ENCODE data around the gene MACROD2.
A peak's percentile ranks its signal among the peaks of the same experiment; 100 is the strongest.

MACROD2 gene

DNA sequence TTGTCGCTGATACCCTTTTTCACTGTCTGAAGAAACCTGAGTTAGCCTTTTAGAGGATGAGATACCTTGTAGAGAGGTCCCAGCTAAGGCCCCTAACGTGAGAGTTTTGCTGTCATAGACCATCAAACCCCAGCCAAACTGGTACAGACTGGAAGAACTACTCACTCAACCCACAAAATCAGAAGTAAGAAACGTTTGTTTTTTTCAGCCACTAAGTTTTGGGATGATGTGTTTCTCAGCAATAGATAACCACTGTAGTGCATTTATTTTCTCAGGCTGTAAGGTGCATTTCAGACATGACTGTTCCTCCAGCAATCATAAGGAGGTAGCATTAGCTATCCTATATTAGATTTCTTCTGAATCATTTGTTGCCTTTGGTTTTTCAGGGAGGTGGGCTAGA, 749.4 kb downstream of the MACROD2 start:
- DNase-seq (ENCODE audit: low read depth) = peak; percentile 66
- no peak overlapping the region for H3K4me3 ChIP-seq (ENCODE audit: low read depth, low read length)
- TF ChIP-seq, protein P1, sequence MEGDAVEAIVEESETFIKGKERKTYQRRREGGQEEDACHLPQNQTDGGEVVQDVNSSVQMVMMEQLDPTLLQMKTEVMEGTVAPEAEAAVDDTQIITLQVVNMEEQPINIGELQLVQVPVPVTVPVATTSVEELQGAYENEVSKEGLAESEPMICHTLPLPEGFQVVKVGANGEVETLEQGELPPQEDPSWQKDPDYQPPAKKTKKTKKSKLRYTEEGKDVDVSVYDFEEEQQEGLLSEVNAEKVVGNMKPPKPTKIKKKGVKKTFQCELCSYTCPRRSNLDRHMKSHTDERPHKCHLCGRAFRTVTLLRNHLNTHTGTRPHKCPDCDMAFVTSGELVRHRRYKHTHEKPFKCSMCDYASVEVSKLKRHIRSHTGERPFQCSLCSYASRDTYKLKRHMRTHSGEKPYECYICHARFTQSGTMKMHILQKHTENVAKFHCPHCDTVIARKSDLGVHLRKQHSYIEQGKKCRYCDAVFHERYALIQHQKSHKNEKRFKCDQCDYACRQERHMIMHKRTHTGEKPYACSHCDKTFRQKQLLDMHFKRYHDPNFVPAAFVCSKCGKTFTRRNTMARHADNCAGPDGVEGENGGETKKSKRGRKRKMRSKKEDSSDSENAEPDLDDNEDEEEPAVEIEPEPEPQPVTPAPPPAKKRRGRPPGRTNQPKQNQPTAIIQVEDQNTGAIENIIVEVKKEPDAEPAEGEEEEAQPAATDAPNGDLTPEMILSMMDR (IDR thresholded peaks at IDR 0.05; ENCODE audit: insufficient read depth, low read depth, low read length, missing control alignments) = no peak

DNA sequence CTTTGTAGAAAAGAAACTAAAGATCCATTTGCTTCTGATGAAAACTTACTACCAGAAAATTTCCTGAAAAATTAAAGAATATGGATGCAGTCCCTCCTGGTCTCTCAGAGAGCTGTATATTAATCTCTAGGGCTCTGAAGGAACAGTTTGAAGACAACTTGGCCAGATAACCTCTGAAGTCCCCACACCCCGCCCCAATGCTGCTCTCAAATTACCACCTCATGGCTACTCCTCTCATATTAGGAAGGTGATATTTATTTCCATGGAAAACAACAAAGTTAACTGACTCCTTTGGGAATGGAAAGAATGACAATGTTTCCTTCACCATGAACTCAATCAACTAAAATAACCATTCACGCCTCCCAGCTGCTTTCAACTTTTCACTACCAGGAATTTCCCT, 750.5 kb downstream of the MACROD2 start:
- TF ChIP-seq, protein P1 (IDR thresholded peaks at IDR 0.05; ENCODE audit: insufficient read depth, low read depth, low read length, missing control alignments) = no peak

DNA sequence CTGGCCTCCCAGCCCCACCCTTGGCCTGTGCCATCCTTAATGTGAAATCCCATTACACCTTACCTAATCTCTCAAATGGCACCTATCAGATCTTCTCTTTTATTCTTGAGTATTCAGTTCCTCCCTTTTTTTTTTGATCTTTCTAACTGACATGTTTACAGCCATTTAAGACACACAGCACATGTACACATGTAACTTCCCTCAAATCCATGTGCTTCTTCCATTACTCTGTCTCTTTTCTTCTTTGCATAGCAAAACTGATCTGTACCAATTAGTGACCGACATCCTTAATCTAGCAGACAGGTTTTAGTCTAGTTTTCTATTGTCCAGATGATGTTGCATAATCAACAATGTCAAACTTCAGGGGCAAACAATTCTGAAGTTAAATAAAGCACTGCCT, 755.9 kb downstream of the MACROD2 start:
- H3K4me3 ChIP-seq (ENCODE audit: low read depth, low read length) = no peak overlapping the region
- TF ChIP-seq, protein P1 (IDR thresholded peaks at IDR 0.05; ENCODE audit: insufficient read depth, low read depth, low read length, missing control alignments) = no peak
- no peak for DNase-seq (ENCODE audit: low read depth)

More for the DNA sequence above, 750.5 kb downstream of the MACROD2 start:
- H3K4me3 ChIP-seq (ENCODE audit: low read depth, low read length) = no peak overlapping the region
- DNase-seq (ENCODE audit: low read depth) = no peak

DNA sequence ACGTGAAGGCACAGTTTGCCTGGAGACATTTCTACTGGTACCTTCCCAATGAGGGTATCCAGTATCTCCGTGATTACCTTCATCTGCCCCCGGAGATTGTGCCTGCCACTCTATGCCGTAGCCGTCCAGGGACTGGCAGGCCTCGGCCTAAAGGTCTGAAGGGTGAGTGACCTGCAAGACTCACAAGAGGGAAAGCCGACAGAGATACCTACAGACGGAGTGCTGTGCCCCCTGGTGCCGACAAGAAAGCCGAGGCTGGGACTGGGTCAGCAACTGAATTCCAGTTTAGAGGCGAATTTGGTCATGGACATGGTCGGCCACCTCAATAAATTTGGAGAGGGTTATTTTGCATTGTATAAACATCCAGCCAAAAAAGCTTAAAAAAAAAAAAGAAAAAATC, 762.4 kb downstream of the MACROD2 start:
- TF ChIP-seq, protein P1 (IDR thresholded peaks at IDR 0.05; ENCODE audit: insufficient read depth, low read depth, low read length, missing control alignments) = no peak
- DNase-seq (ENCODE audit: low read depth) = no peak
- H3K4me3 ChIP-seq (ENCODE audit: low read depth, low read length) = no peak overlapping the region

DNA sequence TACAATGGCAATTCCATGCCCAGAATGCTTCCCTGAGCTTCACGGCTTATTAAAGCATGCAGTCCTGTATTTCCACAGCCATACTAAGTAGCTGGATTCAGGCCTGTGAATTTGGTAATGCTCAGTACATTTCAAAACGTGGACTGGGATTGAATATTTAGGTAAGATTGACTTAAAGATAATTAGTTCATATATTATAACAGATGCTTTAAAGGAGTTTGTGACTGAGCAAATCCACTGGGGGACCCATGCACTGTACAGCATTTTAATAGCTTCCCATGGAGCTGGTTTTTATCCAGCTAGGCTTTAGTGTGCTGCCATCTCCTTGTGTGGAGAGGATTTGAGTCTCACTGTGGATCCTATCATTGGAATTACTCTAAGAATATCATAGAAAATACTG, 763.0 kb downstream of the MACROD2 start:
- no peak for DNase-seq (ENCODE audit: low read depth)
- H3K4me3 ChIP-seq (ENCODE audit: low read depth, low read length) = no peak overlapping the region
- TF ChIP-seq, protein P1 (IDR thresholded peaks at IDR 0.05; ENCODE audit: insufficient read depth, low read depth, low read length, missing control alignments) = no peak

DNA sequence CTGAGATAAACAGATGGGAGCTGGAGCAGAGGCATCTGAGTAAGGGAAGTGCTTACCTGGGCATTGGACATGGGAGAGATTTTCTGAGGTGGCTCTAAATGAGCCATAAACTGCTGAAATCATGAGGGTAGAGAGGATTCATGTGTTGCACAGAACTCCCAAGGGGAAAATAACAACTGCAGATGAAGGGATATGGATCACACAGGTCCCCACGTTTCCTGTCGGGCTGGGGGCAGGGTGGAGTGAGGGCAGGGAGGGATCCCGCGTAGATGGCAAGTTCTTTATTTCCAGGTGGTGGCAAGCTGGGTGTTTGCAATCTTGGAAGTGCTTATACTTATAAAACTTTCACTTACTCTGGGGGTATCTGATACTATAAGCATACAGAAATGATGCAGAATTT, 764.7 kb downstream of the MACROD2 start:
- DNase-seq (ENCODE audit: low read depth) = no peak
- H3K4me3 ChIP-seq (ENCODE audit: low read depth, low read length) = no peak overlapping the region
- TF ChIP-seq, protein P1 (IDR thresholded peaks at IDR 0.05; ENCODE audit: insufficient read depth, low read depth, low read length, missing control alignments) = no peak

DNA sequence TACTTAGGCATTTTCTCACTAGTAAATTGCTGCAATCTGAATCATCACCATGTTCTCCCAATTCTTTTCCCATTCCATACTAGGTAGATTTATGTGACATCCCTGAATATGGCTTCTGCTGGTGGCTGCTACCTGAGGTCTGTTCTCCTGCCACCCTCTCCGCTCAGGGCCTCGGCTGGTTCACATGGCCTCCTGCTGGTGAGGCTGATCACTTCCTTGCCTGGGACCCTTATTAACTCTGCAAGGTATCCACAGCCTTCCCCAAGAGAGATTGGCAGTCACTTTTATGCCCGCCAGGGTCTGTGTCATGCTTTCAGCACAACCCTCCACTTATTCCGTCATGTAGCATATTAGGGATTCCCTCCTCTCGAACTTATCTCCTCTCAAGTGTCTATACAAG, 766.6 kb downstream of the MACROD2 start:
- no peak for DNase-seq (ENCODE audit: low read depth)
- TF ChIP-seq, protein P1 (IDR thresholded peaks at IDR 0.05; ENCODE audit: insufficient read depth, low read depth, low read length, missing control alignments) = no peak
- no peak overlapping the region for H3K4me3 ChIP-seq (ENCODE audit: low read depth, low read length)
